Measurements from ENCODE around the gene IGF2BP2. TPM values are rescaled to one million over a fixed set of nuclear protein-coding genes. Genes with fewer than 3 reads are reported as not detected.
A peak's percentile ranks its signal among the peaks of the same experiment; 100 is the strongest.

The IGF2BP2 gene
- total RNA-seq, 1 donor from 2014 or later, result 19.4 TPM

GRCh38 chr3:185595526-185595925, 229.3 kb downstream of the IGF2BP2 start:
- Histone ChIP-seq H3K27ac (peak overlapping the region; percentile 4), H3K27me3 (ENCODE audit: low read depth) (no peaks in the 10 kb centered on the region), H3K4me3 (no peak overlapping the region), H3K4me1 (no peaks in the 10 kb centered on the region), H3K9me3 (no peaks in the 10 kb centered on the region), H3K36me3 (peaks cover 89% of the 10 kb centered on the region)
- intact Hi-C loops (cut with DNase I), result no loop called here
- DNase-seq (no peak), ATAC-seq (peak; percentile 29 to 39)
- no peak for TF ChIP-seq CTCF (IDR thresholded peaks at IDR 0.05)

GRCh38 chr3:185594073-185594472, 230.8 kb downstream of the IGF2BP2 start:
- DNase-seq (no peak), ATAC-seq (no peak)
- Histone ChIP-seq H3K9me3 (no peaks in the 10 kb centered on the region), H3K27me3 (ENCODE audit: low read depth) (no peaks in the 10 kb centered on the region), H3K4me3 (no peak overlapping the region), H3K27ac (no peak overlapping the region), H3K36me3 (peaks cover 85% of the 10 kb centered on the region), H3K4me1 (no peaks in the 10 kb centered on the region)
- intact Hi-C loops (cut with DNase I), result no loop called here
- TF ChIP-seq CTCF (IDR thresholded peaks at IDR 0.05), result no peak

Small RNAs within 50 kb of the gene (microRNA-seq; reads per million reads assigned to microRNA genes)
- gene MIR548AQ (ENCODE audit: borderline number of aligned reads), result not detected

Other genes with a start within 250 kb of the IGF2BP2 start
- 36.5 TPM for gene SENP2, start 238.7 kb downstream of the IGF2BP2 start, total RNA-seq
- gene TRA2B, start 113.0 kb upstream of the IGF2BP2 start, total RNA-seq, result 103 TPM